Stimulated activated CD8-positive, alpha-beta memory T cell treated with anti-CD3 and anti-CD28 coated beads, Interleukin-4, amount 100 ng/mL, for 1 hour (primary cell): Measurements from ENCODE around the gene CLDN11.

Experiments
- DNase-seq, 2 donors: peaks; one replicate each; pipeline ENCODE4 v3.0.0-alpha.2; 2020; ENCODE audit warnings: low read depth in 2 of 2, low spot score in 1 of 2

The CLDN11 gene

GRCh38 chr3:170426240-170426797 is 7.7 kb downstream of the CLDN11 start:
- no peak for DNase-seq

DNA sequence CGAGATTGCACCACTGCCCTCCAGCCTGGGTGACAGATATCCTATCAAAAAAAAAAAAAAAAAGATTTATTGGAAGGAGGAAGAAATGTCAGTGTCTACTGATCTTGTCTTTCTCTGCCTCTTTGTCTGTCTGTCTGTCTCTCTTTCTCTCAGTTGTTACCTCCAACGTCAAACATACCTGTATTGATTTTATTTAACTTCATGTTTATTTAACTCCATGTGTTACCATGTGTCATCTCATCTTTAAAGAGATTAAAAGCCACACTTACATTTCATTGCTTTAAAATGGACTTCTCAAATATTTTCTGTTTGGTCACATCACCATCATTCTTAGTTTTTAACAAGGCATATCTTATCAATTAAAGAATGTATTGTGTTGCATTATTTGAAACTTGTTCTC is 9.4 kb downstream of the CLDN11 start:
- no peak for DNase-seq

GRCh38 chr3:170429050-170429449 is 10.4 kb downstream of the CLDN11 start:
- no peak for DNase-seq

DNA sequence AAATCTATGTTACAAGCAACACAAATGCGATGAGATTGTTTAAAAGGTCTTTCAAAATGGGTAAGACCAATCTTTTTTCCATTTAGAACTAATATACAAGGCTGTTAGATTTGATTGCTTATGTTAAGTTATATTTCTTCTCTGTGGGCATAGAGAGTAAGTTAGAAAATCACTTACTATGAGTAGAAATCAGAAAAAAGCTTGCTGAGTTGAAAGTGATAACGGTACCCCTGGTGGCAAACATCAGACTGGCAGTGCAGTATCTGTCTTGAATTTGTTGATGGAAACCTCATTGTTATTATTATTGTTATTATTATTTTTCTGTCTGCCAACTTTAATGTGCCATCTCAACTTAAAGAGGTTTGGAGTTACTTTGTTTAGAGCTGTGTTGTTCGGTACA is 12.4 kb downstream of the CLDN11 start:
- no peak for DNase-seq

- no peak for DNase-seq
Observed at GRCh38 chr3:170432416-170432815, 13.7 kb downstream of the CLDN11 start.

- no peak for DNase-seq
Observed at GRCh38 chr3:170436697-170437096, 18.0 kb downstream of the CLDN11 start.

- no peak for DNase-seq
Observed at GRCh38 chr3:170437176-170437575, 18.5 kb downstream of the CLDN11 start.

GRCh38 chr3:170437696-170438407 is 19.2 kb downstream of the CLDN11 start:
- no peak for DNase-seq

DNA sequence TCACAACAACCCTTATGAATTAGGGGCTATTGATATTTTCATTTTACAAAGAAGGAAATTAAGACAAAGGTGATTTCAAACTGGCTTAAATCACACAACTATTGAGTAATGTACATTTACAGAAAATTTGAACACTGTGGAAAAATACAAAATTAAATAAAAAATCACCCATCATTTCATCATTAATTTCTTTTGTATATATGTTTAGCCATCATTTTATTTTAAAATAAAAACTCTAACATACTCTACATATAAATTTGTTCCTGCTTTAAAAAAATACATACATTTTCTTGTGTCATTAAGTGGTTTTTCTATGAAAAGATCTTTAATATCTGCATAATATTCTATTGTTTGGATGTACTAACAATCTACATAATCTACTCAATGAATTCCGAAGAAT is 20.2 kb downstream of the CLDN11 start:
- DNase-seq, result no peak

- DNase-seq, result no peak
Observed at GRCh38 chr3:170440344-170440743, 21.7 kb downstream of the CLDN11 start.

DNA sequence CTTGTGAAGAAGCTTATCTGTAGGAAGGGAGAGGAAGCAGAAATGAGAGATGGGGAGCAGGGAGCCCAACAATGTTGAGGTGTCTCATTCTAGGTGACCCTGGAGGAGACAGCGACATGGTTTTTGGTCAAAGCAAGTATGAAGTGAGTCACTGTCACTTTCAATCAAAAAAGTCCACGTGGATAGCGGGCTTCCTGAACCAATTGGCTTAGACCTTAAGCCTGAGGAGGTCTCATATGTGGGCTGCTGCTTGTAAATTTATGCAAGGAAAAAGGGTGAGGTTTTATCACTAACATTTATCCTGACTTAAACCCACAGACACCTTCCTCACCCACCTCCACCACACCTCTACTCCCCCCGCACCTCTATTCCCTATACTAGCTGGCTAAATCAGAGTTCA is 22.7 kb downstream of the CLDN11 start:
- DNase-seq, result no peak

DNA sequence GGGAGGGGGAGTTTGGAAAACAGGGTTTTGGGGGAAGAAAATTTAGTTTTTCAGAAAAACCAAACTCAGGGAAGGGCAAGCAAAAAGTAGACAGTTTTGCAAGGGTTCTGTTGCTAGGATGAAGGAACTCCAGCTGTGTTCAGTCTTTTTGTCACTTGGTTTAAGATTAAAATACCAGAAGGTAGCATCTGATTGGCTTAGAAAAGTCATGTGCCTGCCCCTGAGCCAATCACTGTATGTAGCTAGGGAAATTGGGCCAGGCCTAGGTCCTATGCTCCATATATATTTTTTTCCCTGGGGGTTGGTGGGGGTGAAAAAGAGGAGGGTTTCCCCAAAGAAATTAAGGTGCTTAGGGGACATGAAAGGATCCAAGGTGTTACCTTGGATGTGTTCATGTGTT is 24.3 kb downstream of the CLDN11 start:
- DNase-seq, result no peak

DNA sequence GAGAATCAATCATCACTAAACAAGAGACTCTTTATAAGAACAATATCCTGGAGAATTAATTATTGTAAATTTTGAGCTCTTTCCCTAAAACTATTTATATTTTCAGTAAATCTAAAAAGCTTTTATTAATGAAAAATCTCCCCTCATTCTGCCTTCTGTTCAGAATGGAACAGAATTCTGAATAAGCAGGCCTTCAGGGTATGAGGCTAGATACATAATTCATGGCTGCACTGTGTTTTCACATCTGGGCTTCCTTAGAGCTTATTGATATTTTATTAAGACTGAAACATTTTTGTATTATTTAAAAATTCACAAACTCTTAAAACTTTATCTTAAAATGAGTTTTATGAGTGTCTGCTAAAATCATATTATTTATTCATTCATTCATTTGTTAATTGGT is 24.8 kb downstream of the CLDN11 start:
- no peak for DNase-seq

DNA sequence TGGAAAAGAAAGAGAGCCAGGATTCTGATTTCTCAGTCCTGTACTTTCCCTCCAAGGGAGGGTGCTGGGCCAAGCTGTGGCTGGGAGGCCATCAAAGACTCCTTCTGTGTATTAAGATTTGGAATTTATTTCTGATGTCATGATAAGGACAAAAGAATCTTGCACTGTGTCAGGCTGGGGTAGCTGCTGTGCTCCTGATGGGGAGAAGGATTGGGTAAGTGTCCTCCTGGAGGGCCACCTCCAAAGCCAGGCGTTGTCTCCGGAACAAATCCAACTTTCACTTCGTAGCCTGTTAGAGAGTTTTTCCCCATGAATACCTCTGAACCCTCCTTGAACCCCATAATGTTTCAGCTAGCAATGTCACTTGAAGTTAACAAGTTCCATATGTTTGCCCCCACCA is 29.9 kb downstream of the CLDN11 start:
- DNase-seq, result no peak

- DNase-seq, result no peak
Observed at GRCh38 chr3:170450039-170450438, 31.4 kb downstream of the CLDN11 start.

DNA sequence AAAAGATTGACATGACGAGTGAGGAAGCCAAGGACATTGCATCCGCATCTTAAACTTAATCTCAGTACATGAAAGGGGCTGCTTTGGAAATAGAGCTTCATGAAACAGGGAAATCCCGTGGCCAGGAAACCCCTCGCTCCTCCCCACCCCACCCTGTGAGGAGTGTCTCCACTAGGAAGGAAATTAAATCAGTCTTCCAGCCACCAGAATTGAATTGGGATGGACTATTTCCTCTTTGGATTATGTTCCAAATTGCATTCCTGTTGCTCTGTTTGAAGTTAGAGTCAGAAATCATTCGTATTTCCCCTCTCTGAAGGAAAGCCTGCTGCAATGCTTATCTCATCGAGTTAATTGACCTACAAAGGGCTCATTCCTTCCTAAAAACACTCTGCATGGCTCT is 35.8 kb downstream of the CLDN11 start:
- no peak for DNase-seq

- DNase-seq, result no peak
Observed at GRCh38 chr3:170458285-170458684, 39.6 kb downstream of the CLDN11 start.

DNA sequence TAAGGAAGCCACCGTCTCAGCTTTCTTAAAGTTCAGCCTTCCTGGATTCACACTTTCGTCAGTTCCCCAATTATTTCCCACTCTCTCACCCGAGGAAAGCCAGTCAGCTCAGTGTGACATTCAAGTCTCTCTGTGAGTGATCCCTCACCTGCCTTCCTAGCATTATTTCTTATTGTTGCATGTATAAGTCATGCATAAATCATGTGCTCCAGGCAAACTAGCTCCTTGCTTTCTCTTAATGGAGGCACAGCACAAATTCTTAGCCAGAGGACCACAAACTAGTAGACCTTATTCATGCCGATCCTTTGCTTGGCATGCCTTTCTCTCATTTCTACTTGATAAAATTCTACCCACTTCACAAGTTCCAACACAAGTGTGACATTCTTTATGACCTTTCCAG is 44.3 kb downstream of the CLDN11 start:
- DNase-seq, result no peak

DNA sequence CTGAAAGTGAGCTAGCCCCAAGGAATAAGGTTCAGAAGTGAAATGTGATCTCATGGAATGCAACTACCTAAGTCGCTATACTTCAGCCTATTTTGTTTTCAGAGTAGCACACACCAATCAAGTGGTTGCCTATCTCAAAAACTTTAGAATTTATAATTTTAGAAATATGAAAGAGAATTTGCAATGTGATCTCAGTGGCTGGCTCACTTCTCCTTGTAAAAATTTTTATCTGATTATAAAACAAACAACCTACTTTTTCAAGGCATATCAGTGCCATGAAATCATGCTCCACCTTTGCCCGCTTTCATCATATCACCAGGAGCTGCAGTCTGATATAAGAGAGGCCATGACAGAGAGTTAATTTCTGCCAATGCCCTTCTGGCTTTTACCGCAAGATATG is 47.3 kb downstream of the CLDN11 start:
- no peak for DNase-seq

GRCh38 chr3:170467007-170467406 is 48.3 kb downstream of the CLDN11 start:
- no peak for DNase-seq

- DNase-seq, result no peak
Observed at GRCh38 chr3:170467571-170468147, 49.0 kb downstream of the CLDN11 start.

DNA sequence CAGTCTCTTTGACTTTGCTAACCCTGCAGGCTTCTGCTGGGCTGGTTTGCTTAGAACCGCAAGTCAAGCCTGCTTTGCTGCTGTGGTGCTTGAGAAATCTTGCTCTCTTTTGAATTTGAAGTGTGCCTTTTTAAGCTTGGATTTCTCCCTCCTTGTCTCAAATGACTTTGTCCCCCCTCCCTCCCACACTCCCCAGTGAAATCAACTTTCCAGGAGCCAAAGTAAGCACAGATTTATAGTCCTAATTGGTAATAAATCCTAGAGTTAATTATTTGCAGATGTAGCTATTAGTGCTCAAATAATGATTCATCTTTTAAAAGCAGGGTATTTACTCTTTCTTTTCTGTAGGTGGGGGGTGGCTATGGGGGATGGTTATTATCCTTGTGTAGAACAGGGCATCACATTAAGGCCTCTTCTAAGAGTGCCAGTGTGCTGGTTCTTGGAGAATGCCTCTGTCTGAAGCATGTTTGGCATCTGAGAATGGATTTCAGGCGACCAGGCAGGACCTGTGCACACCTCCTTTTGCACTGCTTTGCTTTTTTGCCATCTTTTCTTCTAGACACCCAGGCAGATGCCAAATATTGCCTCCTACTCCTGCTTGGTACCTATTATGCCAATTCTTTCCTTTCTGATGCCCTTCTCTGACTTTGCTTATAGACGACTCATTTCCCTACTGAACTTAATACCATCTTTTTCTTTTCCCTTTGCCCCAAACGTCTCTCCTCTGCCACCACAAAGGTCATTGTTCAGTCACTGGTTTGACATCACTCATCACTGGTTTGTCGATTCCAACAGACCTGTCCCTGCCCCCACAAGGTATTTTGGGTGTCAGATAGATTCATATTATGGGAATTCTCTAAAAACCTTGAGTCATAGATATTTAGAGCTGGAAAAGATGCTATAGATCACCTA is 50.7 kb downstream of the CLDN11 start:
- DNase-seq, result no peak
